Right lobe of liver (tissue), 4 donors: ENCODE data around the gene SDR9C7.
"Not testable (repeated sequence)": the region's sequence is repeated elsewhere in the genome, so short reads cannot be mapped to it uniquely, and the experiment has no call there.

Experiments
- CTCF ChIP-seq, 4 donors: fragments of 200-600 bp in 3 of 4; fragments of 450-650 bp in 1 of 4; IDR thresholded peaks; one replicate each; pipeline versions ENCODE4 v1.5.1 to v1.8.0; 2016 to 2022; ENCODE audit warnings: antibody characterized with exemption in 4 of 4, mild to moderate bottlenecking in 2 of 4
- POLR2A ChIP-seq: fragments of 450-650 bp; IDR thresholded peaks from one replicate; pipeline ENCODE4 v1.6.1; 2017; ENCODE audit warnings: antibody characterized with exemption, mild to moderate bottlenecking
- donor health status: DM: no; HTN: no; CAD: no.
- donor health status: DM: no; HTN: no; CAD: no.
- donor health status: DM: no; HTN: yes; CAD: no.

DNA sequence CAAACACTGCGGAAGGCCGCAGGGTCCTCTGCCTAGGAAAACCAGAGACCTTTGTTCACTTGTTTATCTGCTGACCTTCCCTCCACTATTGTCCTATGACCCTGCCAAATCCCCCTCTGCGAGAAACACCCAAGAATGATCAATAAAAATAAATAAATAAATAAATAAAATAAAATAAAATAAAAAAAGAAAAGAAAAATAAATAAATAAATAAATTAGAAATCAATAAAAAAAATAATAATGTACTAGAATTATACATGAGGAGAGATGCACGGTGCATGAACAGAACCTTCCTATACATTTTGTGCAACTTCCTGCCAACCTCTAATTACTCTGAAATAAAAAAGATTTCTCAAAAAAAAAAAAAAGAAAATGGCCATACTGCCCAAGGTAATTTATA is 30.9 kb upstream of the SDR9C7 start:
- not testable (repeated sequence) for TF ChIP-seq CTCF (IDR thresholded peaks at IDR 0.05); POLR2A
